ENCODE results near the gene CAPN5.

DNA sequence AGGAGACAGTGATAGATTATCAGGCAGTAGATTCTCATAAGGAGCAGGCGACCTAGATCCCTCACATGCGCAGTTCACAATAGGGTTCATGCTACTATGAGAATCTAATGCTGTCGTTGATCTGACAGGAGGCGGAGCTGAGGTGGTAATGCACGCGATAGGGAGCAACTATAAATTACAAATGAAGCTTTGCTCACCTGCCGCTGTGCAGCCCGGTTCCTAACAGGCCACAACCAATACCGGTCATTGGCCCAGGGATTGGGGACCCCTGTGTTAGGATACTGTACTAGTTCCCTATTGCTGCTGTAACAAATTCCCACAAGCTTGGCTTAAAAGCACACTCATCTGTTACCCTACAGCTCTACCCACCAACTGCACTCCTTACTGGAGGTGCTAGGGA, 21.9 kb upstream of the CAPN5 start:
- TF ChIP-seq, protein P1, sequence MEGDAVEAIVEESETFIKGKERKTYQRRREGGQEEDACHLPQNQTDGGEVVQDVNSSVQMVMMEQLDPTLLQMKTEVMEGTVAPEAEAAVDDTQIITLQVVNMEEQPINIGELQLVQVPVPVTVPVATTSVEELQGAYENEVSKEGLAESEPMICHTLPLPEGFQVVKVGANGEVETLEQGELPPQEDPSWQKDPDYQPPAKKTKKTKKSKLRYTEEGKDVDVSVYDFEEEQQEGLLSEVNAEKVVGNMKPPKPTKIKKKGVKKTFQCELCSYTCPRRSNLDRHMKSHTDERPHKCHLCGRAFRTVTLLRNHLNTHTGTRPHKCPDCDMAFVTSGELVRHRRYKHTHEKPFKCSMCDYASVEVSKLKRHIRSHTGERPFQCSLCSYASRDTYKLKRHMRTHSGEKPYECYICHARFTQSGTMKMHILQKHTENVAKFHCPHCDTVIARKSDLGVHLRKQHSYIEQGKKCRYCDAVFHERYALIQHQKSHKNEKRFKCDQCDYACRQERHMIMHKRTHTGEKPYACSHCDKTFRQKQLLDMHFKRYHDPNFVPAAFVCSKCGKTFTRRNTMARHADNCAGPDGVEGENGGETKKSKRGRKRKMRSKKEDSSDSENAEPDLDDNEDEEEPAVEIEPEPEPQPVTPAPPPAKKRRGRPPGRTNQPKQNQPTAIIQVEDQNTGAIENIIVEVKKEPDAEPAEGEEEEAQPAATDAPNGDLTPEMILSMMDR (IDR thresholded peaks at IDR 0.05; ENCODE audit: low read length): no peak
- no peak for TF ChIP-seq EZH2 (IDR thresholded peaks at IDR 0.05; ENCODE audit: borderline replicate concordance, low read length)
